K562 (cell line): ENCODE data around the gene BTBD2. TPM values are rescaled to one million over a fixed set of nuclear protein-coding genes. Genes with fewer than 3 reads are reported as not detected.

Experiments used
- ATAC-seq: fragments of 200-7000 bp; cut with Tn5 transposase; 3 replicates; pipeline ENCODE4 v1.9.1; 2020; ENCODE audit warnings: moderate library complexity
- BruUV-seq: library from RNA; stranded (reverse); fragments of 400-500 nt; replicated peaks from 2 replicates; lab custom pipeline; 2021; lab: Mats Ljungman, UMichigan
- CTCF ChIA-PET: fragments of 300-600 bp; formaldehyde crosslinking; extraction: SDS; loops from one replicate; lab custom pipeline; 2021; ENCODE audit warnings: low intra/inter-chr PET ratio; lab: Yijun Ruan, JAX
- POLR2A ChIA-PET: fragments of 300-600, 350-650 bp; sonication (Branson Sonifier 250); formaldehyde crosslinking; extraction: SDS; loops from one replicate; lab custom pipeline; 2021; ENCODE audit warnings: antibody characterized with exemption, inconsistent platforms; lab: Yijun Ruan, JAX
- DNase-seq, 4 experiments: peaks; one replicate each; pipeline versions ENCODE4 v3.0.0 to v3.0.0-alpha.2; 2011 to 2018; ENCODE audit warnings: low spot score in 3 of 4, mixed read lengths in 3 of 4; ENCODE audit errors: extremely low read depth in 1 of 4
- FAIRE-seq: peaks from 2 replicates; lab custom pipeline; 2011; peaks lifted over from hg19 to GRCh38; lab: Jason Lieb, UNC
- H2AFZ ChIP-seq: 2 replicates; pipeline ENCODE4 v1.6.0; 2011; ENCODE audit warnings: low read depth, low read length, control low read depth, inconsistent platforms
- H3K27ac ChIP-seq: fragments of 200-600 bp; 3 replicates; pipeline ENCODE4 v1.8.0; 2011; ENCODE audit warnings: low read depth, mild to moderate bottlenecking, control low read depth, inconsistent platforms, low read length, moderate library complexity, mixed read lengths; ENCODE audit errors: extremely low read depth
- H3K27me3 ChIP-seq, 2 experiments: fragments of 300-600 bp in 1 of 2; 2 replicates in 1 of 2; 3 replicates in 1 of 2; pipeline versions ENCODE4 v1.6.0 to v1.8.0; 2011; ENCODE audit warnings: inconsistent platforms in 2 of 2, low read length in 2 of 2, mild to moderate bottlenecking in 1 of 2, mixed read lengths in 1 of 2, moderate library complexity in 1 of 2; ENCODE audit not compliant: control insufficient read depth in 2 of 2, insufficient read depth in 2 of 2
- H3K36me3 ChIP-seq: fragments of 300-600 bp; 3 replicates; pipeline ENCODE4 v1.8.0; 2011; ENCODE audit warnings: mild to moderate bottlenecking, low read length, inconsistent platforms; ENCODE audit not compliant: control insufficient read depth, insufficient read depth
- H3K4me1 ChIP-seq, 2 experiments: fragments of 200-600 bp in 1 of 2; replicated peaks in 1 of 2; 2 replicates in 1 of 2; 3 replicates in 1 of 2; pipeline versions ENCODE4 v1.5.1 to v1.8.0; 2011; ENCODE audit warnings: inconsistent platforms in 2 of 2, low read length in 2 of 2, mild to moderate bottlenecking in 1 of 2, mixed read lengths in 1 of 2, moderate library complexity in 1 of 2; ENCODE audit not compliant: control insufficient read depth in 2 of 2, insufficient read depth in 2 of 2
- H3K4me2 ChIP-seq: 2 replicates; pipeline ENCODE4 v1.6.1; 2011; ENCODE audit warnings: low read length, control low read depth, inconsistent platforms, mixed read lengths; ENCODE audit not compliant: insufficient read depth
- H3K4me3 ChIP-seq: fragments of 200-600 bp; sonication (generic), shearing (Covaris generic); 2 replicates; pipeline ENCODE4 v1.5.1; 2016; ENCODE audit warnings: control low read depth, inconsistent platforms
- H3K79me2 ChIP-seq: fragments of 200-600 bp; 3 replicates; pipeline ENCODE4 v1.8.0; 2011; ENCODE audit warnings: low read length, inconsistent platforms; ENCODE audit not compliant: control insufficient read depth, insufficient read depth
- H3K9ac ChIP-seq, 2 experiments: 2 replicates each; pipeline versions ENCODE4 v1.6.0 to v1.6.1; 2011; ENCODE audit warnings: low read depth in 2 of 2, low read length in 2 of 2, control low read depth in 1 of 2, inconsistent platforms in 1 of 2, mild to moderate bottlenecking in 1 of 2, mixed read lengths in 1 of 2; ENCODE audit not compliant: insufficient read depth in 1 of 2
- H3K9me1 ChIP-seq: one replicate; pipeline ENCODE4 v1.6.0; 2011; ENCODE audit warnings: inconsistent platforms, mild to moderate bottlenecking, low read length, moderate library complexity; ENCODE audit not compliant: control insufficient read depth, insufficient read depth
- H3K9me3 ChIP-seq: replicated peaks from 2 replicates; pipeline ENCODE4 v1.5.1; 2011; ENCODE audit warnings: low read depth, low read length, inconsistent platforms; ENCODE audit not compliant: control insufficient read depth, insufficient read depth
- H4K20me1 ChIP-seq: replicated peaks from 2 replicates; pipeline ENCODE4 v1.6.1; 2011; ENCODE audit warnings: low read length, inconsistent platforms, mixed read lengths; ENCODE audit not compliant: control insufficient read depth, insufficient read depth
- DMBX1 ChIP-seq: fragments of 250-450 bp; sonication (Bioruptor Pico); IDR thresholded peaks from 2 replicates; pipeline ENCODE4 v1.8.0; 2022; ENCODE audit warnings: inconsistent platforms, mild to moderate bottlenecking, moderate library complexity, borderline replicate concordance
- NFIC ChIP-seq: fragments of 450-650 bp; IDR thresholded peaks from 2 replicates; pipeline ENCODE4 v1.6.1; 2017; ENCODE audit warnings: mild to moderate bottlenecking, inconsistent platforms
- POLR2A ChIP-seq: fragments of 450-650 bp; conservative IDR thresholded peaks from 2 replicates; pipeline ENCODE4 v1.6.1; 2016
- POLR2G ChIP-seq: fragments of 200-400 bp; formaldehyde crosslinking; IDR thresholded peaks from 2 replicates; pipeline ENCODE4 v1.6.1; 2017; ENCODE audit warnings: low read depth, mild to moderate bottlenecking, antibody characterized with exemption, low read length, moderate library complexity
- WGBS: fragments of 100-300 bp; shearing (Covaris generic); methylation state at CpG from one replicate; pipeline ENCODE4 v1.1.6; 2016; ENCODE audit warnings: low coverage, mixed read lengths; ENCODE audit not compliant: insufficient coverage; ENCODE audit errors: missing lambda C conversion rate; 5-methylcytosine and 5-hydroxymethylcytosine counted together
- in situ Hi-C: fragments of 300-500 bp; cut with MboI; formaldehyde crosslinking; loops from 4 replicates; pipeline ENCODE4 v1.15.0; 2018; ENCODE audit warnings: inconsistent platforms, mixed read lengths
- intact Hi-C: fragments of 100-400 bp; cut with micrococcal nuclease; formaldehyde crosslinking; loops from 2 replicates; pipeline ENCODE4 v1.14.2; 2022
- polyA plus RNA-seq, 8 experiments: library from polyadenylated mRNA; depleted of rRNA in 4 of 8; stranded (reverse) in 5 of 8; unstranded in 3 of 8; fragments of >200 nt; fragmentation: Nextera tagmentation in 2 of 8; fragmentation: Illumina TruSeq in 1 of 8; extraction: Ambion mirVana in 2 of 8; extraction: Trizol in 1 of 8; gene quantifications; 2 replicates each; pipeline versions ENCODE4 v1.2.1 to v1.2.3, GENCODE V29; 2011 to 2014; ENCODE audit warnings: inconsistent platforms in 1 of 8, missing spikeins in 1 of 8
- total RNA-seq, 7 experiments: library from RNA; depleted of rRNA in 6 of 7; stranded (reverse); fragments of >200 nt in 6 of 7; fragmentation: Illumina TruSeq in 2 of 7; extraction: Trizol in 2 of 7; gene quantifications; 2 replicates each; pipeline versions ENCODE4 v1.2.1 to v1.2.3, GENCODE V29; 2011 to 2021; ENCODE audit warnings: low replicate concordance in 1 of 7
- TF ChIP-seq, protein P1 (sequence below): fragments of 250-450 bp; sonication (Bioruptor Pico); IDR thresholded peaks from 2 replicates; pipeline ENCODE4 v1.4.0; 2020; ENCODE audit warnings: mild to moderate bottlenecking

Gene BTBD2
- total and polyA plus RNA-seq, 9 of the 15 experiments (the other 6 are each of a cell fraction or from before 2014, with no cell fraction given), result 0.10 to 15.6 (median 6.9) TPM

DNA sequence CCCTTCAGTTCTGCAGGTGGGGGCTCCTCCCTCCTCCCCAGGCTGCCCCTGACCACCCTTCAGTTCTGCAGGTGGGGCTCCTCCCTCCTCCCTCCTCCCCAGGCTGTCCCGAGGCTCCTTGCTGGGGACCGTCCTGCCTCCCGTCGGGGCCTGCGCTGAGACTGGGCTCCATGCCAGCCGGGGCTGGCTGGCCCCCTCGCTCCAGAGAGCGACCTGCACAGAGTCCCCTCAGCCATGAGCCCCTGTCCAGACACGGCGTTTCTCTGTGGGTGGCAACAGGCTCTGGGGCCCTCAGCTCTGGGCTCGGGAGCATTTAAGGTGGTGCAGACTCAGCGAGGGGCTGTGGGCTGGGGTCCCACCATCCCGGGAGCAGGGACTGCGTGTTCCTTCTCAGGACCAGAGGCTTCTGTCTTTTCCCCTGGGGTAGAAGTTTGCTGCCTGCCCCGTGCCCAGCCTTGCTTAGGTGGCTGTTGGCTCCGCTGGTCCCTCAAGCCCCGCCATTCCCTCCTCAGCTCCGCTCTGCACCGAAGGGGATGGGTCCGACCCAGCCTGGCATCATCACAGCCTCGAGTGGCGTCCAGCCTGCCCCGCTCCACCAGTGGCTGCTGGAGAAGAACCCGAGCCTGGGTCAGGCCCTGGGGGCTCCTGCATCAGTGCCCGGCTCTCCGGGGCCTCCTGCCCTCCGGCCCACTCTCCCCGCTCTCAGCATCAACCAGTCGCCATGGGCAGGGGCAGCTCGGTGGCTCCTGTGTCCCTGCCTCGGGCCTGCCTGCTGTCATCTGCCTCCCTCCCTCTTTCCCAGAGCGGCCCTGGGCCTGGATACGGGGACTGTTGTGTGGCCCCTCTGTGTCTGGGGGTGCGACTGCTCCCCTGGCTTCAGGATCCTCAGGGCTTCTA lies 47.0 kb downstream of the BTBD2 start:
- CTCF ChIA-PET, result no interaction called here
- H3K36me3 ChIP-seq, result peaks cover 45% of the 10 kb centered on the region; the same call in 2 of the 3 replicates
- H3K27me3 ChIP-seq, result no peaks in the 10 kb centered on the region
- intact Hi-C loops, result no loop called here
- peaks cover 3% of the 10 kb centered on the region for H3K9me1 ChIP-seq
- TF ChIP-seq, protein P1, sequence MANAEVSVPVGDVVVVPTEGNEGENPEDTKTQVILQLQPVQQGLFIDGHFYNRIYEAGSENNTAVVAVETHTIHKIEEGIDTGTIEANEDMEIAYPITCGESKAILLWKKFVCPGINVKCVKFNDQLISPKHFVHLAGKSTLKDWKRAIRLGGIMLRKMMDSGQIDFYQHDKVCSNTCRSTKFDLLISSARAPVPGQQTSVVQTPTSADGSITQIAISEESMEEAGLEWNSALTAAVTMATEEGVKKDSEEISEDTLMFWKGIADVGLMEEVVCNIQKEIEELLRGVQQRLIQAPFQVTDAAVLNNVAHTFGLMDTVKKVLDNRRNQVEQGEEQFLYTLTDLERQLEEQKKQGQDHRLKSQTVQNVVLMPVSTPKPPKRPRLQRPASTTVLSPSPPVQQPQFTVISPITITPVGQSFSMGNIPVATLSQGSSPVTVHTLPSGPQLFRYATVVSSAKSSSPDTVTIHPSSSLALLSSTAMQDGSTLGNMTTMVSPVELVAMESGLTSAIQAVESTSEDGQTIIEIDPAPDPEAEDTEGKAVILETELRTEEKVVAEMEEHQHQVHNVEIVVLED (CRISPR knock-in tag), result no peak
- TF ChIP-seq NFIC (0 out of 2 replicates have a peak, but pooled peaks have one; percentile 12), DMBX1 (no peak), POLR2G (peak; percentile 21; the same call in 1 of the 2 replicates), POLR2A (no peak)
- no peaks in the 10 kb centered on the region for H3K9me3 ChIP-seq
- no peak overlapping the region; a peak in 1 of 4 replicates for H3K9ac ChIP-seq
- BruUV-seq, result no TSS peak
- H3K4me2 ChIP-seq, result no peak overlapping the region
- H3K4me1 ChIP-seq, result peaks cover 0 to 40% of the 10 kb centered on the region in 2 experiments; a peak in 2 of 5 replicates
- in situ Hi-C loops, result no loop called here
- no peak overlapping the region for H2AFZ ChIP-seq
- H3K27ac ChIP-seq, result no peak overlapping the region
- H3K4me3 ChIP-seq, result no peak overlapping the region
- H4K20me1 ChIP-seq, result peaks cover 14% of the 10 kb centered on the region; the same call in 1 of the 2 replicates
- peaks cover 42% of the 10 kb centered on the region for H3K79me2 ChIP-seq
- WGBS, result 93% methylated on average over 12 of the region's 34 CpGs
- DNase-seq, result no peak
- FAIRE-seq, result no peak
- ATAC-seq, result no peak
- POLR2A ChIA-PET, result interaction anchor here (0.6 kb wide), 1 partner anchor 33 kb away, joined by 3 read pairs; no protein-coding TSS in a partner anchor
